ENCODE measurements around the gene PHYHD1.

- TF ChIP-seq POLR2A (IDR thresholded peaks at IDR 0.05) (no peak), CTCF (IDR thresholded peaks at IDR 0.05) (no peak)
These were observed 3.5 kb upstream of the PHYHD1 start for GRCh38 chr9:128917151-128917849.
